PFSK-1 (cell line): Measurements from ENCODE around the gene PDCD4.

Source experiments
- FOXP2 ChIP-seq: optimal IDR thresholded peaks from 2 replicates; pipeline ENCODE3; 2011; ENCODE audit warnings: borderline replicate concordance, control low read depth, inconsistent platforms; ENCODE audit not compliant: insufficient read depth; ENCODE audit errors: extremely low read length, extremely low read depth
- POLR2AphosphoS5 ChIP-seq: IDR thresholded peaks from 2 replicates; pipeline ENCODE4 v1.6.1; 2012; ENCODE audit warnings: low read depth, mild to moderate bottlenecking, control low read depth, low read length, moderate library complexity
- REST ChIP-seq, 2 experiments: IDR thresholded peaks; 2 replicates each; pipeline versions ENCODE4 v1.6.1 to v1.8.0; 2011 to 2012; ENCODE audit warnings: low read depth in 2 of 2, low read length in 2 of 2, control low read depth in 1 of 2, inconsistent platforms in 1 of 2, mild to moderate bottlenecking in 1 of 2, moderate library complexity in 1 of 2; ENCODE audit not compliant: insufficient read depth in 1 of 2
- SIN3A ChIP-seq: IDR thresholded peaks from 2 replicates; pipeline ENCODE4 v1.6.1; 2012; ENCODE audit warnings: mild to moderate bottlenecking, low read length, moderate library complexity, borderline replicate concordance; ENCODE audit not compliant: insufficient read depth
- TAF1 ChIP-seq: IDR thresholded peaks from 2 replicates; pipeline ENCODE4 v1.6.1; 2012; ENCODE audit warnings: low read length, control low read depth, borderline replicate concordance; ENCODE audit not compliant: insufficient read depth

The PDCD4 gene

GRCh38 chr10:110857265-110858171, 14.2 kb upstream of the PDCD4 start:
- TF ChIP-seq SIN3A (no peak), FOXP2 (no peak), POLR2AphosphoS5 (no peak), REST (IDR thresholded peaks at IDR 0.05; ENCODE audit: insufficient read depth in 1 of 2, low read depth in 2 of 2, low read length in 2 of 2) (no peak), TAF1 (no peak)

- TF ChIP-seq POLR2AphosphoS5 (no peak), TAF1 (no peak), SIN3A (no peak), REST (IDR thresholded peaks at IDR 0.05; ENCODE audit: insufficient read depth in 1 of 2, low read depth in 2 of 2, low read length in 2 of 2) (no peak), FOXP2 (no peak)
Measured at GRCh38 chr10:110858297-110858934, 13.3 kb upstream of the PDCD4 start.

GRCh38 chr10:110859206-110859972, 12.3 kb upstream of the PDCD4 start:
- TF ChIP-seq REST (IDR thresholded peaks at IDR 0.05; ENCODE audit: insufficient read depth in 1 of 2, low read depth in 2 of 2, low read length in 2 of 2): no peak

- TF ChIP-seq FOXP2 (no peak), SIN3A (no peak), REST (IDR thresholded peaks at IDR 0.05; ENCODE audit: insufficient read depth in 1 of 2, low read depth in 2 of 2, low read length in 2 of 2) (no peak), TAF1 (no peak), POLR2AphosphoS5 (no peak)
Measured at GRCh38 chr10:110859973-110860376, 11.8 kb upstream of the PDCD4 start.
